ENCODE data around the gene SEZ6L. TPM values are rescaled to one million over a fixed set of nuclear protein-coding genes. Genes with fewer than 3 reads are reported as not detected.

SEZ6L gene
- polyA plus RNA-seq, 6 donors from 2014 or later: 0.04 to 0.23 TPM; not detected in 4

DNA sequence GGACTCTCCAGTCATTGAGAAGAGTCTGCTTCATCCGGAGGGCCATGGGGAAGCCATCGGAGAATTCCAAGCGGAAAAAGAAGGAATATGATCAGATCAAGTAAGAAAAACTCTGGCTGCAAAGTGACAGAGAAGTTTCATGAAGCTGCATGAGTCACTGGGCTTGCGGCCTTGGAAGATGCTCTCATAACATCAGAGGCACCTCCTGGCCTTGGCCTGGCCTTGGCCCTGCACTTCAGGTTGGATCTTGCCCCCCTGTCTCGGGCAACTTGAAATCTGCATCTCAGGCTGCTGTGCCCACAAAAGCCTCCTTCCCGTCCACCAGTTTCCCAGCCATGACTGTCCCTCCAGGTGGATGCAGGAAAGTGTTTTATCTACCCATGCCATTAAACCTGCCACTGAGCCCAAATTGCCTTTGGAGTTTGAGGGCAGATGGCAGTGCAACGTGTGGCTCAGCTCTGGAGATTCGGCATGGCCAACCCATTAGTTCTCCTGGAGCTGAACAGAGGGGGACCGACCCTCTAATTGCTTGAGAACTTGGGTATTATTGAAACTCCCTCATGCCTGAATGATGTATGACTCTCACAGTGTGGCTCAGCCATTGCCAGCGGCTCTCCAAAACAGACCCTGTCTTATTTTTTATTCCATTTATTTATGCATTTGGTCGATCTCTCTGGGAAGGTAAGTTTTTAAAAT lies 66.7 kb downstream of the SEZ6L start:
- H3K4me1 Mint-ChIP-seq: no peaks in the 10 kb centered on the region
- no peaks in the 10 kb centered on the region for H3K36me3 Mint-ChIP-seq
- no peak overlapping the region for H3K27ac Mint-ChIP-seq
- no peak overlapping the region for H3K4me3 Mint-ChIP-seq
- ATAC-seq (ENCODE audit: low read depth in 2 of 2) (no peak), DNase-seq (no peak)
- peaks cover 32 to 42% (median 40%) of the 10 kb centered on the region in 3 donors for H3K27me3 Mint-ChIP-seq
- peaks cover 0 to 4% (median 0%) of the 10 kb centered on the region in 7 donors for H3K9me3 Mint-ChIP-seq

DNA sequence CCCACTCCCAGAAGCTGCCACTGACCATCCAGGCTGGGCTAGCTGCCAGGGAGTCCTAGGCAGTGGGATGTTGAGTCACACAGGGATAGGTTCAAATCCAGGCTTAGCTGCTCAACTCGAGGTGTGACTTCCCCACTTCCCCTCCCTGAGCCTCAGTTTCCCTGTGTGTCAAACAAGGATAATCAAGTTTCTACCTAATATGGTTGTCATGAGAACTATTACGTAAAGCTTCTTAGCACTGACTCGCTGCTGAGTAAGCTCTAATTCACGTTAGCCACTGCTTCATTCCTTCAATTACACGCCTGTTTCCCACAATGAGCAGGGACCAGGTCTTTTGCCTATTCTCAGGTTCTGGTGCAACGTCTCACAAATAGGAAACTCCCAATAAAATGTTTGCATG lies 67.7 kb downstream of the SEZ6L start:
- Mint-ChIP-seq H3K4me3 (no peak overlapping the region), H3K9me3 (peaks cover 0 to 4% (median 0%) of the 10 kb centered on the region in 7 donors), H3K4me1 (no peaks in the 10 kb centered on the region), H3K27me3 (peaks cover 34 to 42% (median 41%) of the 10 kb centered on the region in 3 donors), H3K36me3 (no peaks in the 10 kb centered on the region), H3K27ac (no peak overlapping the region)
- no peak for ATAC-seq (ENCODE audit: low read depth in 2 of 2)
- DNase-seq: no peak

DNA sequence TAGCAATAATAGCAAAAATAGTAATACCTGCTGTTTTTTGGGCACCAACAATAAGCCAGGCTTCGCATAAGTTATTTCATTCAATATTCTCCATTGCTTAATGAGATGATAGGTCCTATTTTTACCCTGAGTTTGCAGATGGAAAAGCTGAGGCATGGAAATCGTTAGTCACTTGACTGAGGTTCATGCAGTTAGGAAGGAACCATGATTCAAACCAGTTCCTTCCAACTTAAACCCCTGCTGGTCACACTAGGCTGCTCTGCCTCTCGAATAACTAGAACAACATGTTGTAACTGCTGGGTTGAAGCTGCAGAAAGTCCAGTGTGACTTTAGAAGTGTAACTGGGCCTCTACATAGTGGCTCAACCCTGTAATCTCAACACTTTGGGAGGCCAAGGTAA lies 69.3 kb downstream of the SEZ6L start:
- Mint-ChIP-seq H3K36me3 (no peaks in the 10 kb centered on the region), H3K27ac (no peak overlapping the region), H3K9me3 (peaks cover 0 to 11% (median 5%) of the 10 kb centered on the region in 7 donors), H3K27me3 (peaks cover 37 to 49% (median 43%) of the 10 kb centered on the region in 3 donors), H3K4me3 (no peak overlapping the region), H3K4me1 (no peaks in the 10 kb centered on the region)
- ATAC-seq (ENCODE audit: low read depth in 2 of 2) (no peak), DNase-seq (no peak)

DNA sequence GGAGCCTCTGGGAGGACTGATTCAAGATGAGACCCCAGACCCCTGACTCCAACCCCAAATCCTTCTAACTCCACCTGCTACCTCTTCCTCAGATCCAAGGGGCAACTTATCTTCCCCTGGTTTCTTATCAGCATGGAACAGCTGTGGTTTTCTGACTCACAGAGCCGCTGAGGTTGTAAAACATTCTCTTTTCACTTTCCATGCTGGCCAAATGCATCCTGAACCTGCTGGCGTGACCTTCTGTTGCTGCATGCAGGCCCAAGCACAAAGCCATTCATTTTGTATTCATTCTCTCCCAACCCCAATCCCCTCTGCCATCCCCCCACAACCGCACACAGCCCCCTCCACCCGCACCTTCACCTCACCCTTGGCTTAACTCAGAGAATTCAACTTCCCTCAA lies 70.3 kb downstream of the SEZ6L start:
- H3K36me3 Mint-ChIP-seq: no peaks in the 10 kb centered on the region
- no peaks in the 10 kb centered on the region for H3K4me1 Mint-ChIP-seq
- H3K4me3 Mint-ChIP-seq: no peak overlapping the region
- H3K9me3 Mint-ChIP-seq: peaks cover 0 to 11% (median 5%) of the 10 kb centered on the region in 7 donors
- DNase-seq (no peak), ATAC-seq (ENCODE audit: low read depth in 2 of 2) (no peak)
- H3K27me3 Mint-ChIP-seq: peaks cover 42 to 56% (median 43%) of the 10 kb centered on the region in 3 donors
- H3K27ac Mint-ChIP-seq: no peak overlapping the region

DNA sequence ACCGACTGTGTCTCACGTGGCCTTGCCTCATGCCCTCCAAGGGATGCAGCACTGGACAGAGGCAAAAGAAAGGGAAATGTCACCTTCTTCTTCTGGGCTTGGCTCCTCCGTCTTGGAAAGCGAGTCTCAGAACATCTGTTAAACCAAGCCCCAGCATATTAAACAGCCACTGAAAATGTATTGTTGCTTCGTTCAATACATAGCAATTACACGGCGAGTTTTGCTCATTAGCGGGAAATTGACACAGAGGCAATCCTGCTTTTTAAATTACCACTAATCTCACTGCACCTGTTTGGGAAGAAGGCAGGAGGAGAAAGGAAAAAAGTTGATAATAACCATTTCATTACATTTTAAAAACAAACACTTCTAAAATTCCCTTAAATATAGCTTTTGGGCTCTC lies 72.1 kb downstream of the SEZ6L start:
- Mint-ChIP-seq H3K4me1 (no peaks in the 10 kb centered on the region), H3K9me3 (peaks cover 0 to 11% (median 5%) of the 10 kb centered on the region in 7 donors), H3K27me3 (peaks cover 40 to 53% (median 45%) of the 10 kb centered on the region in 3 donors), H3K4me3 (no peak overlapping the region), H3K27ac (no peak overlapping the region), H3K36me3 (no peaks in the 10 kb centered on the region)
- DNase-seq (no peak), ATAC-seq (ENCODE audit: low read depth in 2 of 2) (no peak)

DNA sequence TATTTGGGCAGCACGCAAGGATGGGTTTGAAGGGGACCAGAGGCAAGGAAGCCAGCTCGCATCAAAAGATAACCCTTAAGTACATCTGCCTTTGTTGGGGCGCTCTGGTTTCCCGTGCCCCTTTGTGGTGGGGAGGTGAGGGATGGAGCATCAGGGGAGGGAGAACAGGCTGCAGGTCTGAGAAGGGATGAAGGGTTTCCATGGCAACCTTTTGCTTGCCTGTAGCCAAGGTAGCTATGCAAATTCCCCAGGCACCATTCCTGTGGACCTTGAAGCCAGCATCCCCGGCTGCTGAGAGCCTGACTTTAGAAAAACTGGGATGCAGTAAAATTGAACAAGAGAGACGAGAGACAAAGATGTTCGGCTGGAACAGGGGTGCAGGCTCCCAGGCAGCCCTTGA lies 75.7 kb downstream of the SEZ6L start:
- H3K9me3 Mint-ChIP-seq: peaks cover 0 to 11% (median 6%) of the 10 kb centered on the region in 7 donors
- no peaks in the 10 kb centered on the region for H3K36me3 Mint-ChIP-seq
- H3K27me3 Mint-ChIP-seq: peaks cover 28 to 51% (median 45%) of the 10 kb centered on the region in 3 donors
- ATAC-seq (ENCODE audit: low read depth in 2 of 2) (no peak), DNase-seq (no peak)
- no peak overlapping the region for H3K27ac Mint-ChIP-seq
- H3K4me3 Mint-ChIP-seq: no peak overlapping the region
- H3K4me1 Mint-ChIP-seq: no peaks in the 10 kb centered on the region

DNA sequence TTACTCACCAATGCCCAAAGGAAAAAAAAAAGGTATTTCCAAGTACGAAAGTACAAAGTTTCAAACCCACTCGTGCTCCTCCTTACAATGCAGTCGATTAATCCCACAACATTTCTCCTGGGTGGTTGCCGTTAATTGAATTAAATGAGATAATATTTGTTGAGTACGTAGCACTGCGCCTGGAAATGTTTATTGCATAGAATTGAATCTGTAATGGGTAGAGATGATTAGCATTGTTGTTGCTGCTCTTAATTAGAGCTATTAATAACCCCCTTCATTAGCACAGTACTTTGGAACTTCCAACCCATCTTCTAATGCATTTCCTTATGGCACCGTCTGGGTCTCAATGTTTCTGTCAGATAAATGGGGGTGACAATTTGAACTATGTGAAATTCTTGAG lies 77.3 kb downstream of the SEZ6L start:
- Mint-ChIP-seq H3K9me3 (peaks cover 6 to 21% (median 14%) of the 10 kb centered on the region in 7 donors), H3K36me3 (no peaks in the 10 kb centered on the region), H3K4me1 (no peaks in the 10 kb centered on the region), H3K4me3 (no peak overlapping the region), H3K27me3 (peaks cover 30 to 59% (median 46%) of the 10 kb centered on the region in 3 donors), H3K27ac (no peak overlapping the region)
- no peak for DNase-seq
- no peak for ATAC-seq (ENCODE audit: low read depth in 2 of 2)

DNA sequence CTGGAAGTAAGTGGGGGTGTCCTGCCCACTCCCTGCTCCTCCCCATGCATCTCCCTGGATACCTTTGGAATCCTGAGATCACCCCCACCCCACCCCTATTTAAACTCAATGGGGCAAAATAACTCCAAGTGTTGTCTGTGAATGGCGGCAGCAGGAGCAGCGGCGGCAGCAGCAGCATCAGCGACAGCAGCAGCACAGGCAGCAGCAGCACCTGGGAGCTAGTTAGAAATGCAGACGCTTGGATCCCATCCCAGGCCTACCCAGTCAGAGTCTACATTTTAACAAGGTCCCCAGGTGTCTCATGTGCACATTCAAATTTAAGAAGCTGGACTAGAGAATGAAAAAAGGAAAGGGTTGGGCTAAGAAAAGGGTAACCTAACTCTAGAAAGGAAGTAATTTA lies 82.6 kb downstream of the SEZ6L start:
- Mint-ChIP-seq H3K27ac (no peak overlapping the region), H3K9me3 (peaks cover 6 to 20% (median 9%) of the 10 kb centered on the region in 7 donors), H3K4me1 (no peaks in the 10 kb centered on the region), H3K36me3 (no peaks in the 10 kb centered on the region), H3K27me3 (peaks cover 33 to 69% (median 58%) of the 10 kb centered on the region in 3 donors), H3K4me3 (no peak overlapping the region)
- ATAC-seq (ENCODE audit: low read depth in 2 of 2) (no peak), DNase-seq (no peak)

DNA sequence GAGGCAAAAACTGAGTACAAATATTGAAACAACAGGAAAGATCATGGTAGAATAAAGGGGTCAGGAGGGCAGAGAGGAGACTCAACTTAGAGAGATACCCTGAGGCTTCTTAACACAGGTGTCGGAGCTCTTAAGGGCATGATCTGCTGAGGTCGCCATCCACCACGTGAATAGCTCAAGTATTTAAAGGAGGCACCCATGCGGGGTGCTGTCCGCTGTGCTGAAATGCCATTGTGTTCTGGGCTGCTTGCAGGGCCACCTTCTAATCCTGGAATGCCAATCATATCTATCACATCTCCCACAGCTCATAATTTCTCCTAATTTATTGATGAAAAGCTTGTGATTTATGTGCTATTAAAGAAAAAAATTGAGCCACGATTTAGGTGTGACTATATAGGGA lies 90.2 kb downstream of the SEZ6L start:
- H3K4me1 Mint-ChIP-seq: no peaks in the 10 kb centered on the region
- peaks cover 0 to 10% (median 2%) of the 10 kb centered on the region in 7 donors for H3K9me3 Mint-ChIP-seq
- no peak overlapping the region for H3K27ac Mint-ChIP-seq
- H3K27me3 Mint-ChIP-seq: peaks cover 36 to 73% (median 43%) of the 10 kb centered on the region in 3 donors
- DNase-seq: no peak
- H3K4me3 Mint-ChIP-seq: no peak overlapping the region
- ATAC-seq (ENCODE audit: low read depth in 2 of 2): no peak
- H3K36me3 Mint-ChIP-seq: no peaks in the 10 kb centered on the region

DNA sequence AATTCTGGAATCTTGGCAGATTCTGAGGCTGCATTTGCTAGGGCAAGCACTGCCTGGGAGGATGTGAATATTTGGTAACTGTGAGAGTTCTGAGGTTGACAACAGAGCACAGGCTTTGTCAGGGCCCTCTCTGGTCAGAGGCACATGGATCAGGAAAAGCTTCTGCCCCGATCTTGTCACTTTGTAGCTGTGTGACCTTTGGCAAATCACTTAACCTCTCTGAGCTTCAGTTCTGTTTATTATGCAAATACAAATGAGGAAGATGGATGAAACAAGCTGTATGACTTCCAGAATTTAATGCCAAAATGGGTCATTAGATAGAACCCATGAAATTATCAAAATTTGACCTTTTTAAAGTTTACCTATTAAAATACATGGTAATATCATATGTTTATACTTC lies 94.9 kb downstream of the SEZ6L start:
- Mint-ChIP-seq H3K4me1 (no peaks in the 10 kb centered on the region), H3K4me3 (no peak overlapping the region), H3K9me3 (peaks cover 0 to 10% (median 2%) of the 10 kb centered on the region in 7 donors), H3K27ac (peak overlapping the region in 1 of 6 donors; percentile 16), H3K27me3 (peaks cover 35 to 57% (median 41%) of the 10 kb centered on the region in 3 donors), H3K36me3 (no peaks in the 10 kb centered on the region)
- ATAC-seq (ENCODE audit: low read depth in 2 of 2) (no peak), DNase-seq (no peak)

DNA sequence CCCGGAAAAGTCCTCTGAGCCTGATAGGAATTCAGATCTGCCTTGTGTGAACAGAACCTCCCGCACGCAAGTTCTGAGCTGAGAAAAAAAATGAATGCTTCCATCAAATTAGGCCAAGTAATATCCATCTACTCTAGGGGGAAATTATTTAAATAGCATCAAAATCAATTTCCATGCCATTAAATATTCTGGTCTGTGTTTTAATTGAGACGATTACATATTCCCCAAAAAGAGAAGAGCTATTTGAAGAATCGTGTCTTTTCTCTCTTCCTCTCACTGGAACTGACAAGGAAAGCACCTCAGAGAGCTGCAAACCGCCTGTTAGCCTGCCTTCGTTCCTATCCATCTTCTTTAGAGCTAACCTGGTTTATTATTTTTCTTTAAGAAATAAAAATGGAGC lies 96.0 kb downstream of the SEZ6L start:
- H3K4me3 Mint-ChIP-seq: no peak overlapping the region
- peaks cover 41 to 65% (median 42%) of the 10 kb centered on the region in 3 donors for H3K27me3 Mint-ChIP-seq
- no peaks in the 10 kb centered on the region for H3K36me3 Mint-ChIP-seq

DNA sequence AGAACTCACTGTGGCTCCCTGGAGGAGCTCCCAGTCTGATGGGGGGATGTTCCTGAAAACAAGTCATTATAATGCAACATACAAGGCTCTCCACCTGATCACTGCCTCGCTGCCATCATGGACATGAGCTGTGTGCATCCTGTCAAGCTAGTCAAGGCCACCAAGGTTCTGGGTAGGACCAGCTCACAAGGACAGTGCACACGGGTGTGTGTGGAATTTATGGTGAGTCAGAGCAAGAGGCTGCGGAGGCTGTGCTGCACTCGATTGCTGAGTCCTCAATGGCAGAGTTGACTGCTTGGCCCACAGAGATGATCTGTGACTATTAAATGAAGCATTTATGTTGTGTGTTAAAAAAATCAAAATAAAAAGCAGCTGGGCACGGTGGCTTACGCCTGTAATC lies 96.6 kb downstream of the SEZ6L start:
- Mint-ChIP-seq H3K27me3 (peaks cover 41 to 67% (median 45%) of the 10 kb centered on the region in 3 donors), H3K4me3 (no peak overlapping the region), H3K4me1 (no peaks in the 10 kb centered on the region), H3K36me3 (no peaks in the 10 kb centered on the region), H3K9me3 (peaks cover 0 to 8% (median 2%) of the 10 kb centered on the region in 7 donors), H3K27ac (no peak overlapping the region)
- no peak for DNase-seq
- ATAC-seq (ENCODE audit: low read depth in 2 of 2): no peak

More for the DNA sequence above, 96.0 kb downstream of the SEZ6L start:
- no peak overlapping the region for H3K27ac Mint-ChIP-seq
- H3K9me3 Mint-ChIP-seq: peaks cover 0 to 10% (median 2%) of the 10 kb centered on the region in 7 donors
- H3K4me1 Mint-ChIP-seq: no peaks in the 10 kb centered on the region
- DNase-seq: no peak
- no peak for ATAC-seq (ENCODE audit: low read depth in 2 of 2)

DNA sequence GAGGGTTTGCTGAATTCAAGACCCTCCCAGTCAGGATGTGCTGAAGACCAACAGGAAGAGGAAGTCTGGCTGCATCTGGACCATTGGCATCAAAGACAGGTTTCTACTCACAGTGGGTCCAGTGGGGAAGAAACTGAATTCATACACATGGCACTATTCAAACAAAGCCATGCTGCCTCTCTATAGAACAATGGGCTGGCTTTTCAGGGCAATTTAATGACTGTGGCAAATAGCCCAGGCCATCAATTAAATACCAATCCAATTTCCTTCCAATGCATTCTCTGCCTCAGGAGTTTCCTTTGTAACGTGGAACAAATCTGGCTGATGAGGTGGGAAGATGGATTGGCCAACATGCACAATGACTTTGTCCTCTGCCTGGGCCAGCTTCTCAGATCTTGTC lies 98.6 kb downstream of the SEZ6L start:
- ATAC-seq (ENCODE audit: low read depth in 2 of 2) (no peak), DNase-seq (no peak)
- Mint-ChIP-seq H3K27ac (no peak overlapping the region), H3K36me3 (no peaks in the 10 kb centered on the region), H3K9me3 (peaks cover 0 to 3% (median 0%) of the 10 kb centered on the region in 7 donors), H3K27me3 (peaks cover 43 to 59% (median 43%) of the 10 kb centered on the region in 3 donors), H3K4me1 (no peaks in the 10 kb centered on the region), H3K4me3 (no peak overlapping the region)

DNA sequence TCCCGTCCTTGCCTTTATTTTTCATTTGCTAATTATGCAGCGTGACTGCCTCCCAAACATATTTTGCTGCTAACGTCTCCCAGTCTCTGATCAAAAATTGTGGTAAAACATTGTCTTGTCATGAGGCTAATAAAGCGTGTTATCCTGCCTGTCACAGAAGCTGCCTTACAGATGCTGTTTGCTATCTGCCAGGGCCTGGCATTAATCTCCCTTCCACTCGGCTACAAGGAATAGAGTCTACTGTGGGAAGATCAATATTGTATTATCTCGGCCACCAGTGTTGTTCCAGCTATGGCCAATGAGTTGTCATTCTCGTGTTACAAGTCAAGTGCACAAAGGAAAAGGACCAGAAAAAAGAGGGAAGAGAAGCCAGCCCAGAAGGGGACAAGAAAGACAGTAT lies 100.3 kb downstream of the SEZ6L start:
- no peak for ATAC-seq (ENCODE audit: low read depth in 2 of 2)
- Mint-ChIP-seq H3K27ac (peak overlapping the region in 1 of 6 donors; percentile 27), H3K36me3 (no peaks in the 10 kb centered on the region), H3K27me3 (peaks cover 37 to 57% (median 45%) of the 10 kb centered on the region in 3 donors), H3K4me1 (no peaks in the 10 kb centered on the region), H3K9me3 (no peaks in the 10 kb centered on the region), H3K4me3 (no peak overlapping the region)
- no peak for DNase-seq

Data from naive B cell (primary cell).